Activated naive CD4-positive, alpha-beta T cell treated with anti-CD3 and anti-CD28 coated beads, Interleukin-2, amount 50 U/mL, for 72 hours (primary cell): ENCODE results near the gene CHD3. TPM values are rescaled to one million over a fixed set of nuclear protein-coding genes. Genes with fewer than 3 reads are reported as not detected.

Source experiments
- ATAC-seq, 2 donors: fragments of 150-1000 bp; cut with Tn5 transposase; 2 replicates each; pipeline ENCODE4 v1.10.0; 2021; ENCODE audit warnings: mild to moderate bottlenecking in 2 of 2, moderate library complexity in 2 of 2
- DNase-seq, 2 donors: peaks; one replicate each; pipeline ENCODE4 v3.0.0; 2021 to 2022; ENCODE audit warnings: low spot score in 2 of 2
- H3K27ac Mint-ChIP-seq, 2 donors: one replicate each; pipeline ENCODE4 v1.8.0; 2022; ENCODE audit warnings: mild to moderate bottlenecking in 2 of 2, mixed read lengths in 2 of 2
- H3K36me3 Mint-ChIP-seq, 2 donors: one replicate each; pipeline ENCODE4 v1.8.0; 2022; ENCODE audit warnings: mixed read lengths in 2 of 2
- H3K9me3 Mint-ChIP-seq, 2 donors: one replicate each; pipeline ENCODE4 v1.8.0; 2022; ENCODE audit warnings: mixed read lengths in 2 of 2
- total RNA-seq, 2 donors: library from RNA; stranded (reverse); gene quantifications; one replicate each; pipeline ENCODE4 v1.2.3, GENCODE V29; 2022

The CHD3 gene
- total RNA-seq, 2 donors from 2014 or later = 182 to 212 TPM

DNA sequence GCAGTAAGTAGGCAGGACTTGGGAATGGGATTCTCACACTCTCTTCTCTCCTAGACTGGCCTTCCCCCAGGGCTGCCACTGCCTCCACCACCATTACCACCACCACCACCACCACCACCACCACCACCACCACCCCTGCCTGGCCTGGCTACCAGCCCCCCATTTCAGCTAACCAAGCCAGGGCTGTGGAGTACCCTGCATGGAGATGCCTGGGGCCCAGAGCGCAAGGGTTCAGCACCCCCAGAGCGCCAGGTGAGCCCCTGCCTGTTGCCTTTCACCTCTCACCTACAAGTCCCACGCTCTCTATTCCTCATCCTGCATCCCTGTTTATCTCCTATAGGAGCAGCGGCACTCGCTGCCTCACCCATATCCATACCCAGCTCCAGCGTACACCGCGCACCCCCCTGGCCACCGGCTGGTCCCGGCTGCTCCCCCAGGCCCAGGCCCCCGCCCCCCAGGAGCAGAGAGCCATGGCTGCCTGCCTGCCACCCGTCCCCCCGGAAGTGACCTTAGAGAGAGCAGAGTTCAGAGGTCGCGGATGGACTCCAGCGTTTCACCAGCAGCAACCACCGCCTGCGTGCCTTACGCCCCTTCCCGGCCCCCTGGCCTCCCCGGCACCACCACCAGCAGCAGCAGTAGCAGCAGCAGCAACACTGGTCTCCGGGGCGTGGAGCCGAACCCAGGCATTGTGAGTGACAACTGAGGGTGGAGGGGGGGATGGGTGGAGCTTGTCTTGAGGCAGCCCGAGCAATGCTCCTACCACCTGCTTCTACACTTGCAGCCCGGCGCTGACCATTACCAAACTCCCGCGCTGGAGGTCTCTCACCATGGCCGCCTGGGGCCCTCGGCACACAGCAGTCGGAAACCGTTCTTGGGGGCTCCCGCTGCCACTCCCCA lies 41.6 kb upstream of the CHD3 start:
- no peaks in the 10 kb centered on the region for H3K9me3 Mint-ChIP-seq
- ATAC-seq (no peak), DNase-seq (no peak)
- peak overlapping the region; percentile 32 to 68 for H3K27ac Mint-ChIP-seq
- H3K36me3 Mint-ChIP-seq = peaks cover 5 to 6% of the 10 kb centered on the region in 2 donors

DNA sequence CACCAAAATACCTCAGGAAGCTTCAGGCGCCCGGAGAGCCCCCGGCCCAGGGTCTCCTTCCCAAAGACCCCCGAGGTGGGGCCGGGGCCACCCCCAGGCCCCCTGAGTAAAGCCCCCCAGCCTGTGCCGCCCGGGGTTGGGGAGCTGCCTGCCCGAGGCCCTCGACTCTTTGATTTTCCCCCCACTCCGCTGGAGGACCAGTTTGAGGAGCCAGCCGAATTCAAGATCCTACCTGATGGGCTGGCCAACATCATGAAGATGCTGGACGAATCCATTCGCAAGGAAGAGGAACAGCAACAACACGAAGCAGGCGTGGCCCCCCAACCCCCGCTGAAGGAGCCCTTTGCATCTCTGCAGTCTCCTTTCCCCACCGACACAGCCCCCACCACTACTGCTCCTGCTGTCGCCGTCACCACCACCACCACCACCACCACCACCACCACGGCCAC lies 40.4 kb upstream of the CHD3 start:
- DNase-seq = no peak
- H3K9me3 Mint-ChIP-seq = no peaks in the 10 kb centered on the region
- ATAC-seq = no peak
- no peak overlapping the region for H3K27ac Mint-ChIP-seq
- peaks cover 5 to 6% of the 10 kb centered on the region in 2 donors for H3K36me3 Mint-ChIP-seq

DNA sequence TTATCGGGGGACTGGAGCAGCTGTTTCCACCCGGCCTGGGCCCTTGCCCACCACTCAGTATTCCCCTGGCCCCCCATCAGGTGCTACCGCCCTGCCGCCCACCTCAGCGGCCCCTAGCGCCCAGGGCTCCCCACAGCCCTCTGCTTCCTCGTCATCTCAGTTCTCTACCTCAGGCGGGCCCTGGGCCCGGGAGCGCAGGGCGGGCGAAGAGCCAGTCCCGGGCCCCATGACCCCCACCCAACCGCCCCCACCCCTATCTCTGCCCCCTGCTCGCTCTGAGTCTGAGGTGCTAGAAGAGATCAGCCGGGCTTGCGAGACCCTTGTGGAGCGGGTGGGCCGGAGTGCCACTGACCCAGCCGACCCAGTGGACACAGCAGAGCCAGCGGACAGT lies 39.9 kb upstream of the CHD3 start:
- DNase-seq (no peak), ATAC-seq (no peak)
- Mint-ChIP-seq H3K27ac (no peak overlapping the region), H3K36me3 (peaks cover 5 to 6% of the 10 kb centered on the region in 2 donors), H3K9me3 (no peaks in the 10 kb centered on the region)

DNA sequence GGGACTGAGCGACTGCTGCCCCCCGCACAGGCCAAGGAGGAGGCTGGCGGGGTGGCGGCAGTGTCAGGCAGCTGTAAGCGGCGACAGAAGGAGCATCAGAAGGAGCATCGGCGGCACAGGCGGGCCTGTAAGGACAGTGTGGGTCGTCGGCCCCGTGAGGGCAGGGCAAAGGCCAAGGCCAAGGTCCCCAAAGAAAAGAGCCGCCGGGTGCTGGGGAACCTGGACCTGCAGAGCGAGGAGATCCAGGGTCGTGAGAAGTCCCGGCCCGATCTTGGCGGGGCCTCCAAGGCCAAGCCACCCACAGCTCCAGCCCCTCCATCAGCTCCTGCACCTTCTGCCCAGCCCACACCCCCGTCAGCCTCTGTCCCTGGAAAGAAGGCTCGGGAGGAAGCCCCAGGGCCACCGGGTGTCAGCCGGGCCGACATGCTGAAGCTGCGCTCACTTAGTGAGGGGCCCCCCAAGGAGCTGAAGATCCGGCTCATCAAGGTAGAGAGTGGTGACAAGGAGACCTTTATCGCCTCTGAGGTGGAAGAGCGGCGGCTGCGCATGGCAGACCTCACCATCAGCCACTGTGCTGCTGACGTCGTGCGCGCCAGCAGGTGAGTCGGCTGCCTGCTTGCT lies 39.3 kb upstream of the CHD3 start:
- ATAC-seq = no peak
- Mint-ChIP-seq H3K36me3 (peaks cover 5 to 6% of the 10 kb centered on the region in 2 donors), H3K9me3 (no peaks in the 10 kb centered on the region), H3K27ac (no peak overlapping the region)
- no peak for DNase-seq

DNA sequence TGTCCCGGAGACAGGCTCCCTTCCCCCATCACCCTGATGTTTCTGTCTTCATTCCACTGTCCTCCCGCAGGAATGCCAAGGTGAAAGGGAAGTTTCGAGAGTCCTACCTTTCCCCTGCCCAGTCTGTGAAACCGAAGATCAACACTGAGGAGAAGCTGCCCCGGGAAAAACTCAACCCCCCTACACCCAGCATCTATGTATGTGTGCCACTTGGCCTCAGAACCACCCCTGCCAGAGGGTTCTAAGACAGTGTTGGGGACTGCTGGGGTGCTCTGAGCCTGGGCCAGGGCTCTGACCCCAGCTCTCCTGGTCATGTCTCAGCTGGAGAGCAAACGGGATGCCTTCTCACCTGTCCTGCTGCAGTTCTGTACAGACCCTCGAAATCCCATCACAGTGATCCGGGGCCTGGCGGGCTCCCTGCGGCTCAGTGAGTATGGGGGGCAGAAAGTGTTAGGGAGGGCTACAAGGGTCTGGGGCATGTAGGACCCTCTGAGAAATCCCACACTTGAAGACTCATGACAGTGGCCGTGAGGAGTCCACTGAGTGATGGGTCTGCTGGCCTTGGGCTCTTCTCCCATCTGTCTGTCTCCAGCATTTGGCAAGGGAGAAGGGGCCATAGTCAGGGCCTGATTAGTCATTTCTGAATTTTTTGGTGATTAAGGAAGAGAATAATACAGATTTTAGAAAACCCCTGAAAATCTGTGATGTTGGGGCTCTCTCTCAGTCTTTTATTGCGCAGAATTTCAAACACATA lies 38.7 kb upstream of the CHD3 start:
- Mint-ChIP-seq H3K27ac (no peak overlapping the region), H3K36me3 (peaks cover 5 to 6% of the 10 kb centered on the region in 2 donors), H3K9me3 (no peaks in the 10 kb centered on the region)
- DNase-seq (no peak), ATAC-seq (no peak)

DNA sequence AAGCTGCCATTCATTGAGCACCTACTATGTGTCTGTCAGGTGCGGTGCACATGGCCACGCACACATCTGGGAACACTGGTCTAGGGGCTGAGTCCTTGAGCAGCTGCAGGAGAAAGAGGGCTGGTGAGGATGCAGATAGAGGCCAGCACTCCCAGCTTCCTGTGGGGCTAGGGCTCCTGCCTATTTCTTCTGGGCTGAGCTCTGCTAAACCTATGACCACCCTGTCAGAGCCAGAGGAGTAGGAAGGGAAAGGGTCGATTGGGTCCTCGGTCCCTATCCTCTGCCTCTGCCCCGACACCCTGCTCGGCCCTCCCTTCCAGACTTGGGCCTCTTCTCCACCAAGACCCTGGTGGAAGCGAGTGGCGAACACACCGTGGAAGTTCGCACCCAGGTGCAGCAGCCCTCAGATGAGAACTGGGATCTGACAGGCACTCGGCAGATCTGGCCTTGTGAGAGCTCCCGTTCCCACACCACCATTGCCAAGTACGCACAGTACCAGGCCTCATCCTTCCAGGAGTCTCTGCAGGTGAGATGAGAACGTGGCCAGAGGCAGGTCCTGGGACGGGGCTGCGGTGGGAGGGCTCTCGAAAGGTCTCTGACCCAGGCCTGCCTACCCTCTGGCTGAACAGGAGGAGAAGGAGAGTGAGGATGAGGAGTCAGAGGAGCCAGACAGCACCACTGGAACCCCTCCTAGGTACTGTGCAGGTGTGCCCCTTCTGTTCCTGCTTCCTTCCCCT lies 37.7 kb upstream of the CHD3 start:
- DNase-seq (no peak), ATAC-seq (peak; percentile 8 to 10)
- peak overlapping the region in 1 of 2 donors; percentile 66 for H3K27ac Mint-ChIP-seq
- H3K9me3 Mint-ChIP-seq = no peaks in the 10 kb centered on the region
- peaks cover 5 to 6% of the 10 kb centered on the region in 2 donors for H3K36me3 Mint-ChIP-seq

DNA sequence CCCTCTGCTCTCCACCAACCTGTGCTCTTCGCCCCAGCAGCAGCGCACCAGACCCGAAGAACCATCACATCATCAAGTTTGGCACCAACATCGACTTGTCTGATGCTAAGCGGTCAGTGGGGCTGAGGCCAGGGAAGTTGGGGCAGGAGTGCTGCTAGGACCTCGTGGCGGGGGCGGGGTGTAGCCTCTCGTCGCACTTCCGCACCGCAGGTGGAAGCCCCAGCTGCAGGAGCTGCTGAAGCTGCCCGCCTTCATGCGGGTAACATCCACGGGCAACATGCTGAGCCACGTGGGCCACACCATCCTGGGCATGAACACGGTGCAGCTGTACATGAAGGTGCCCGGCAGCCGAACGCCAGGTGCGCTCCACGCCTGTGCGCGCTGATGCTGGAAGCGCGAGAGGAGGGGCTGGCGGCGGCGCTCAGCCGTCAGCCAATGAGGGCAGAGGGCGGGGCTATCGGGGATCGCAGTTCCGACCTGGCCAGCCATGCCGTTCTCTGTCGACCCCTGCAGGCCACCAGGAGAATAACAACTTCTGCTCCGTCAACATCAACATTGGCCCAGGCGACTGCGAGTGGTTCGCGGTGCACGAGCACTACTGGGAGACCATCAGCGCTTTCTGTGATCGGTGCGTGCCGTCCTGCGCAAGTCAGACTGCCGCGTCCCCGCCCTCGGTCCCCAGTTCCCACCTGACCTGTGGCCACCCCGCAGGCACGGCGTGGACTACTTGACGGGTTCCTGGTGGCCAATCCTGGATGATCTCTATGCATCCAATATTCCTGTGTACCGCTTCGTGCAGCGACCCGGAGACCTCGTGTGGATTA lies 36.9 kb upstream of the CHD3 start:
- peak overlapping the region; percentile 22 to 66 for H3K27ac Mint-ChIP-seq
- peak; percentile 91 to 93 for ATAC-seq
- peak; percentile 90 to 96 for DNase-seq
- no peaks in the 10 kb centered on the region for H3K9me3 Mint-ChIP-seq
- peaks cover 5 to 6% of the 10 kb centered on the region in 2 donors for H3K36me3 Mint-ChIP-seq

DNA sequence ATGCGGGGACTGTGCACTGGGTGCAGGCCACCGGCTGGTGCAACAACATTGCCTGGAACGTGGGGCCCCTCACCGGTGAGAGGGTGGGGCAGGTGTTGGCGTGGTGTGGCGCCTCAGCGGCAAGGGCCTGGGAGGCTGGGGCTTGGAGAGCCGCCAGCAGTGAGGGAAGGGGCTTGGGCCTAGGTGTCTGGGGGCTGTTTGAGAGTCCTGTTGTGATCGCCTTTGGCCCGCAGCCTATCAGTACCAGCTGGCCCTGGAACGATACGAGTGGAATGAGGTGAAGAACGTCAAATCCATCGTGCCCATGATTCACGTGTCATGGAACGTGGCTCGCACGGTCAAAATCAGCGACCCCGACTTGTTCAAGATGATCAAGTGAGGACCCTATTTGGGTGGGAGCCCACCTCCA lies 36.3 kb upstream of the CHD3 start:
- peak overlapping the region in 1 of 2 donors; percentile 66 for H3K27ac Mint-ChIP-seq
- ATAC-seq (no peak), DNase-seq (no peak)
- H3K9me3 Mint-ChIP-seq = no peaks in the 10 kb centered on the region
- peaks cover 5 to 6% of the 10 kb centered on the region in 2 donors for H3K36me3 Mint-ChIP-seq

DNA sequence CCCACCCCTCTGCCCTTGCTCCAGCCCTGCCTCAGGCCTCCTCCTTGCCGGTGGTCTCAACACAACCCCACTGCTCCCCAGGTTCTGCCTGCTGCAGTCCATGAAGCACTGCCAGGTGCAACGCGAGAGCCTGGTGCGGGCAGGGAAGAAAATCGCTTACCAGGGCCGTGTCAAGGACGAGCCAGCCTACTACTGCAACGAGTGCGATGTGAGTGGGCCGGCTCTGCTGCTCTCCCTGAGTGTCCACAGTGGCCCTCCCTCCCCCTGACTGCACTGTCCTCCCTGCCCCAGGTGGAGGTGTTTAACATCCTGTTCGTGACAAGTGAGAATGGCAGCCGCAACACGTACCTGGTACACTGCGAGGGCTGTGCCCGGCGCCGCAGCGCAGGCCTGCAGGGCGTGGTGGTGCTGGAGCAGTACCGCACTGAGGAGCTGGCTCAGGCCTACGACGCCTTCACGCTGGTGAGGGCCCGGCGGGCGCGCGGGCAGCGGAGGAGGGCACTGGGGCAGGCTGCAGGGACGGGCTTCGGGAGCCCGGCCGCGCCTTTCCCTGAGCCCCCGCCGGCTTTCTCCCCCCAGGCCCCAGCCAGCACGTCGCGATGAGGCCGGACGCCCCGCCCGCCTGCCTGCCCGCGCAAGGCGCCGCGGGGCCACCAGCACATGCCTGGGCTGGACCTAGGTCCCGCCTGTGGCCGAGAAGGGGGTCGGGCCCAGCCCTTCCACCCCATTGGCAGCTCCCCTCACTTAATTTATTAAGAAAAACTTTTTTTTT lies 35.5 kb upstream of the CHD3 start:
- peaks cover 5 to 6% of the 10 kb centered on the region in 2 donors for H3K36me3 Mint-ChIP-seq
- H3K9me3 Mint-ChIP-seq = no peaks in the 10 kb centered on the region
- no peak overlapping the region for H3K27ac Mint-ChIP-seq
- DNase-seq (peak in 1 of 2 donors; percentile 54), ATAC-seq (no peak)

DNA sequence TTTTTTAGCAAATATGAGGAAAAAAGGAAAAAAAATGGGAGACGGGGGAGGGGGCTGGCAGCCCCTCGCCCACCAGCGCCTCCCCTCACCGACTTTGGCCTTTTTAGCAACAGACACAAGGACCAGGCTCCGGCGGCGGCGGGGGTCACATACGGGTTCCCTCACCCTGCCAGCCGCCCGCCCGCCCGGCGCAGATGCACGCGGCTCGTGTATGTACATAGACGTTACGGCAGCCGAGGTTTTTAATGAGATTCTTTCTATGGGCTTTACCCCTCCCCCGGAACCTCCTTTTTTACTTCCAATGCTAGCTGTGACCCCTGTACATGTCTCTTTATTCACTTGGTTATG lies 34.9 kb upstream of the CHD3 start:
- ATAC-seq (no peak), DNase-seq (peak in 1 of 2 donors; percentile 48)
- Mint-ChIP-seq H3K27ac (no peak overlapping the region), H3K36me3 (peaks cover 5 to 6% of the 10 kb centered on the region in 2 donors), H3K9me3 (no peaks in the 10 kb centered on the region)

DNA sequence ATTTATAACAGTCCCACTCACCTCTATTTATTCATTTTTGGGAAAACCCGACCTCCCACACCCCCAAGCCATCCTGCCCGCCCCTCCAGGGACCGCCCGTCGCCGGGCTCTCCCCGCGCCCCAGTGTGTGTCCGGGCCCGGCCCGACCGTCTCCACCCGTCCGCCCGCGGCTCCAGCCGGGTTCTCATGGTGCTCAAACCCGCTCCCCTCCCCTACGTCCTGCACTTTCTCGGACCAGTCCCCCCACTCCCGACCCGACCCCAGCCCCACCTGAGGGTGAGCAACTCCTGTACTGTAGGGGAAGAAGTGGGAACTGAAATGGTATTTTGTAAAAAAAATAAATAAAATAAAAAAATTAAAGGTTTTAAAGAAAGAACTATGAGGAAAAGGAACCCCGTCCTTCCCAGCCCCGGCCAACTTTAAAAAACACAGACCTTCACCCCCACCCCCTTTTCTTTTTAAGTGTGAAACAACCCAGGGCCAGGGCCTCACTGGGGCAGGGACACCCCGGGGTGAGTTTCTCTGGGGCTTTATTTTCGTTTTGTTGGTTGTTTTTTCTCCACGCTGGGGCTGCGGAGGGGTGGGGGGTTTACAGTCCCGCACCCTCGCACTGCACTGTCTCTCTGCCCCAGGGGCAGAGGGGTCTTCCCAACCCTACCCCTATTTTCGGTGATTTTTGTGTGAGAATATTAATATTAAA lies 34.4 kb upstream of the CHD3 start:
- DNase-seq (peak in 1 of 2 donors; percentile 51), ATAC-seq (no peak)
- Mint-ChIP-seq H3K9me3 (no peaks in the 10 kb centered on the region), H3K36me3 (peaks cover 5 to 6% of the 10 kb centered on the region in 2 donors), H3K27ac (no peak overlapping the region)

DNA sequence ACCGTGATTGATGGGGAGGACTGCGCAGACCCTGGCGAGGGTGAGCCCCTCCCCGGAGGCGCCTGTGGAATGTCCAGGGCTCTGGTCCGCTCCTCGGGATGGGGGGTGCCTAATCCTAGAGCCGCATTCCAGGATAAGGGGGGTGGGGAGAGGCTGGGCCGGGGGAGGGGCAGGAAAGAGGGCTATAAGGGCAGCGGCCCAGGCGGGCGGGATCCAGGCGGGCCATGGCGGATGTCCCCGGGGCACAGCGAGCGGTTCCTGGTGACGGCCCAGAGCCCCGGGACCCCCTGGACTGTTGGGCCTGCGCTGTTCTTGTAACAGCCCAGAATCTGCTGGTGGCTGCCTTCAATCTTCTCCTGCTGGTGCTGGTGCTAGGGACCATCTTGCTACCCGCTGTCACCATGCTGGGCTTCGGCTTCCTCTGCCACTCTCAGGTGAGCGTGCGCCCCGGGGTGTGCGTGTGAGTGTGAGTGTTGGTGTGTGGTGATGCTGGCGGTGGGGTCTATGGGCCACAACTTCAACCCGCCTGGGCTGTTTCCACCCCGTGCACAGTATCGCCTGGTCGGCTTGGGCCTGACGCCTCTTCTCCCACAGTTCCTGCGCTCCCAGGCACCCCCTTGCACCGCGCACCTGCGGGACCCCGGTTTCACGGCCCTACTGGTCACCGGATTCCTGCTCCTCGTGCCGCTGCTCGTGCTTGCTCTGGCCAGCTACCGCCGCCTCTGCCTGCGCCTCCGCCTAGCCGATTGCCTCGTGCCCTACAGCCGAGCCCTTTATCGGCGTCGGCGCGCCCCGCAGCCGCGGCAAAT lies 33.5 kb upstream of the CHD3 start, which contains the start of gene TMEM88:
Gene TMEM88 (plus strand): TSS at position 216 of the 809 bp plus-strand sequence. CDS start 9 bp downstream, at position 225.
- Mint-ChIP-seq H3K27ac (no peak within 1 kb of the TSS), H3K36me3 (peaks cover 5 to 6% of the 10 kb centered on the region in 2 donors)
- peak in 1 of 2 donors; percentile 60 for DNase-seq

DNA sequence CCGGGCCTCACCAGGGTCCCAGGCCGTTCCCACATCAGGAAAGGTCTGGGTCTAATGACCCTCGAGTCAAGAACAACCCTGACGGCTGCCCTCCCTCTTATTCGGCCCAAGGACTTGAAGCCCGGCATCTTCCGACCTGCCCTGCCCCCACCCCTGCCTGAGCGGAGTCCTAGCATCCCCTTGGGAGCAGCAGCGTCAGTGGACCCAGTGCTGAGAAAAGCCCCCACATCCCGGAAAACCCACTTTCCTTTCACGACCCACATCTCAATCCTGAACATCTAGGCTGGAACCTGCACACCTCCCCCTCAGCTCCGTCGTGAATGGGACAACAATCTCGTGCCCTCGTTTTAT lies 33.0 kb upstream of the CHD3 start:
- DNase-seq (no peak), ATAC-seq (no peak)
- Mint-ChIP-seq H3K36me3 (peaks cover 5% of the 10 kb centered on the region in 2 donors), H3K9me3 (no peaks in the 10 kb centered on the region), H3K27ac (no peak overlapping the region)

More for the DNA sequence above, 33.5 kb upstream of the CHD3 start, which contains the start of gene TMEM88:
- no peak for ATAC-seq
- H3K9me3 Mint-ChIP-seq = no peaks in the 10 kb centered on the region
